HL-60 (cell line): Measurements from ENCODE around the gene DECR2.

Experiments
- CTCF ChIP-seq: IDR thresholded peaks from one replicate; pipeline ENCODE4 v1.5.1; 2011; ENCODE audit warnings: low read length, control low read depth, inconsistent platforms; ENCODE audit not compliant: insufficient read depth
- POLR2AphosphoS5 ChIP-seq: IDR thresholded peaks from 2 replicates; pipeline ENCODE4 v1.6.1; 2012; ENCODE audit warnings: low read depth

GRCh38 chr16:383326-384051 lies 18.2 kb upstream of the DECR2 start:
- TF ChIP-seq CTCF (no peak), POLR2AphosphoS5 (no peak)
